NCI-H1048 (cell line): ENCODE results near the gene AFTPH.

Experiments used
- DNase-seq: peaks from one replicate; lab custom pipeline; 2025; lab: John Stamatoyannopoulos, UW

Gene AFTPH

GRCh38 chr2:64632835-64633819 lies 109.0 kb downstream of the AFTPH start:
- DNase-seq: no peak

DNA sequence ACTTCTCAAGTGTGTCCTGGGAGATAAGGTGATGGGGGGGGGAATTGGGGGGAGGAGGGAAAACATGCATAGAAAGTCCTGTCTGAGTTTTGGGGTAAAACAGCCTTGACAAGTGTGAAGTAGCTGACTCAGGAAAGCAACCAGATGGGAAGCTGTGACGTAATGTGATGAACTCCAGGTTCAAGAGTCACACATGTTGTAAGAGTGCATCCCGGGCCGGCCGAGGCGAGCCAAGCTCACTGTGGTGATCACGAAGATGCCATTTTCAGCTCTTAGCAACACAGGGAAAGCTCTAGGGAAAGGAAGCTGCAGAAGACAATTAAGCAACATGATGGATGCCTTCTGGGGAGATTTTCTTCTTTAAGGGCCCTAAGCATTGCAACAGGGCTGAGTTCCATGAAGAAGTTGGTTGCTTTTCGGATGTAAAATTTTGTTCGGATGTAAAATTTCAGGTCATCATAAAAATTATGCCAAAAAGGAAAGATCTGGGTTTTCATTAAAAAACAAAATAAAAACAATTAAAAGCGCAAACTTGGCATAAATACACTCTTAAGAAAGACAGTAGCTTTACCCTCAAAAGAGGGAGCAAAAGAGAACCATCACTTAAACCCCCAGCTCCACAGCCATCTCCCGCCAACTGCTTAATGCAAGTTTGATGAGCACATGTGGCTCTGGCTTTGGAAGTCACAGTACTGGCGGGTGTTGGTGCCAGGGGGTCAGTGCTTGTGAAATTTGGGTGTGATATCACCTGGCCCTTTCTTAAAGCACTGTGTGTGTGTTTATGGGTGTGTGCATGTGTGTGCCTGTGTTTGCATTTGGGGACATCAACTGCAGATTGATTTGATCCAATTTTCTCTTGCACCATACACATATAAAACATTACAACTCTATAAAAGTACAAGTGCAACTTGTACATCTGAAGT lies 110.5 kb downstream of the AFTPH start:
- DNase-seq: no peak

DNA sequence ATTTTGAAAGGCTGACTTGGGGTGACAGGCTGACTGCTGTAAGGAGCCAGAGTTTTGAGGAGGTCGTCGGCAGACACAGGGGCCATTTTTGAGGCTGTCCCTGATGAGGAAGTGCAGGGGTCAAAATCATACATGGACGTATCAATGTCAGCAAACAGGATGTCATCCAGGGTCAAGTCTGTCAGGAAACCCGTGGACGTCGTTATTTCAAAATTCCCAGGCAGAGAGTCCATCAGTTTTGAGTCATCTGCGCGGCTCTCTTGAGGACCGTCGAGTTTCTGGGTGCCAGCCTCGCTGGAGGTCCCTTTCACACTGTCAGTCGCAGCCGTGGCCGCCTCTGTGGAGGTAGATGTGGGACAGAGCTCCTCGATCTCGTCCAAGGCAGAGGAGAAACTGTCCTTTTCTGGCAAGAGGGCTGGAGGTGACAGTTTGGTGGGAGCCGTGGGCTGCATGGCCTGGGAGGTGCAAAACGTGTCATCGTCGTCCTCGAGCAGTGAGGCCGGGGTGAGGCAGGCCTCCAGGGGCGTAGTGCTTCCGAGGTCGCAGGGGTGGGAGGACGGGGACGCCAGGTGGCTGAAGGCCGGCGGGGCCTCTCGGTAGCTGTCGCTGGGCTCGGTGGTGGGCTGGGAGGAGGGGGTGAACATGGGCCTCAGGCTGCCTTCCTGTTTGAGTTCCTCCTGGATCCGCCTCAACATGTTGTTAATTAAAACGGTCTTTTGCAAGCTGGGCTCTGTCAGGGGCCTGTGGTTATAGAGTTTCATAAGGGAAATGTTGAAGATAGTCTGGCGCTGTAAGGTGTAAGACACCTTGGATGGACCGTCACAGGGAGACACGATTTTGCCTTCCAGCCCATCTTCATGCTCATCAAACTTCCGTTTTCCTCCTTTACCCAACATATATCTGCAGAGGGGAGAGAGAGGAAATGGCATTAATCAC lies 112.1 kb downstream of the AFTPH start:
- no peak for DNase-seq

- no peak for DNase-seq
These were observed 113.0 kb downstream of the AFTPH start for GRCh38 chr2:64637000-64637635.

DNA sequence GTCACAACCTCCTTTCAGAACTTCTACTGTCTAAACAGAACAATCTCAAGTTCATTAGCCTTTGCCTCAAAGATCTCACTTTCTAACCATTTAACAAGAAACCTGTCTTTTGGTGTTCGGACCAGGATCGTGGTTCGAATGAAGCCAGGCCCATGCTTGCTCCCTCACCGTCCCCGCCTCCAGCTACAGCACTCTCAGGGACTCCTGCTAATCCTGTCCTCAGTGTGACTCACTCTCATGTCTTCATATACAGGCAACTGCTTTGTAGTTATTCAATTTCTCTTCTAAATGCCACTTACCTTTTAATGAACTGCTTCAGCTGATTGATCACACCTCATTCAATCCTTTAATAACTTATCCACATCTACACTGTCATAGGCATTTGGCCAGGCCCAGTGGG lies 113.8 kb downstream of the AFTPH start:
- DNase-seq: no peak

GRCh38 chr2:64638502-64639120 lies 114.5 kb downstream of the AFTPH start:
- DNase-seq: no peak

DNA sequence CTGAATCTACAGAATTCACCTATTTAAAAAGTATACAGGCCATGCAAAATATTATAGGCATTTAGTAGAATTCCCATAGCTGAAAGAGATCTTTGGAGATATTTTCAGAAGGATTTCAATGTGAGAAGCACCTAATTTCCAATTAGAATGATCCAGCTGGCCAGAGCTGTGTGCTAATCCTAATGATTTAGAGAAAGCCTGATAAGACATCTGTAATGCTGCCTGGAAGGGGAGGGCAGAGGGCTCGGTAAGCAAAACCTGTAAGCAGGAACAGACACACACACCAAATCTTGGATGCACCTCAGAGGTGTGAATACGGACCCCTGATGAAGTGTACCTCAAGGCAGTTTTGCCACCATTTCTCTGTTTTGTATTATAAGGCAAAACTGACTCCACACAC lies 115.6 kb downstream of the AFTPH start:
- DNase-seq: no peak

DNA sequence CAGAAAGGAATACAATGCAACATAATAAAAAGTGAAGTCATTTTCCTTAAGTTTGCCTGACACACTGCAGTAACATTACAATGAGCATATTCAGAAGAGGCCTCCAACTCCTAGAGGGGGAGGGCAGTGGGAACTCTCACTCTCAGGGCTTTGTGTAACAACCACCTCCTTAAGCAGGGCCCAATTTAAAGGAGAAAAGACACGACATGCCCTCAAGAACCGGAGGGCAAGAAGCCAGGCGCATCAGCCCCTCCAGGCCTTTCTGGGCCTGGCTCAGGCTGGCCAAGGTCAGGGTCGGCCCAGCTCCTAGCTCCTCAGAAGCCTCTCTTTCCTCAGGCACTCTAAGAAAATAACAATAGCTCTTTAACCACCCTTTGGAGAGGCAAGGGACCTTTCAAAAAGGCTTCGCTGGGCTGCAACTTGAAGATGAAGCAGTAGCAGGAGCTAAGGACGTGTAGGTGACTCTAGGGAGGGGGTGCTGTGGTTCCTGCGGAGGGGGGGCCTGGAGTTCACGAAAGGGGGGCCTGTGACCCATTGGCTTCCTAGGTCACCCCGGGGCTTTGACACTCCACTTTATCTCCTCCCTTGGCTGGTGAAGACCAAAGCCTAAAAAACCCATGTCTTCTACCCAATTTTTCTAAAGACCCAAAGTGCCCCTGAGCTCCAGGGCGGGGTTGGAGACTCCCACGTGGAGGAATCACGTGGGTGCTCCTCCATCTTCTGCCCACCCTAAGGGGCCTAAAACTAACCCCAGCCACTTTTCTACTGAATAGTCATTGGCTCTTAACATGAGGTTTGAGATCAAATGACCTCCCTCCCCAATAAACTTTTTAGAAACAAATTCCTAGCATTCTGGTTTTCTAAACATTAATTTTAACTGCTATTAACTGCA lies 116.3 kb downstream of the AFTPH start:
- no peak for DNase-seq

GRCh38 chr2:64641599-64641998 lies 117.5 kb downstream of the AFTPH start:
- no peak for DNase-seq
